ENCODE data around the gene SAFB. TPM values are rescaled to one million over a fixed set of nuclear protein-coding genes. Genes with fewer than 3 reads are reported as not detected.

SAFB gene
- polyA plus RNA-seq, 3 donors: 12.2 to 76.6 (median 23.1) TPM

GRCh38 chr19:5578097-5578846 lies 44.6 kb upstream of the SAFB start:
- H3K4me1 Mint-ChIP-seq: peaks cover 5% of the 10 kb centered on the region
- H3K4me1 ChIP-seq (ENCODE audit: control insufficient read depth in 1 of 2, insufficient read depth in 2 of 2, low read length in 2 of 2): no peaks in the 10 kb centered on the region
- DNase-seq: peak; percentile 29 to 51 (median 47)
- intact Hi-C loops (cut with micrococcal nuclease): no loop called here
- H3K4me3 Mint-ChIP-seq: no peak overlapping the region
- peak; percentile 99 for TF ChIP-seq CTCF (IDR thresholded peaks at IDR 0.05)
- no peaks in the 10 kb centered on the region for H3K79me2 ChIP-seq (ENCODE audit: insufficient read depth, low read length)
- H3K36me3 Mint-ChIP-seq: peaks cover 14 to 18% of the 10 kb centered on the region in 2 donors
- no peak overlapping the region for H2AFZ ChIP-seq (ENCODE audit: insufficient read depth, low read depth, low read length, poor library complexity, severe bottlenecking)
- WGBS (ENCODE audit: insufficient coverage): 12% methylated on average over 16 of the region's 28 CpGs
- H3K27ac ChIP-seq (ENCODE audit: low read depth in 1 of 2, low read length in 2 of 2): no peak overlapping the region
- H3K9me3 Mint-ChIP-seq: peaks cover 0 to 9% (median 5%) of the 10 kb centered on the region in 7 donors
- H3K9me3 ChIP-seq (replicated peaks in 1 of 2; ENCODE audit: control insufficient read depth in 1 of 2, insufficient read depth in 1 of 2, low read length in 2 of 2): no peaks in the 10 kb centered on the region
- H3K36me3 ChIP-seq (replicated peaks in 1 of 2; ENCODE audit: control insufficient read depth in 1 of 2, insufficient read depth in 2 of 2, low read length in 2 of 2): peaks cover 0 to 9% of the 10 kb centered on the region in 2 donors
- peak overlapping the region in 2 of 7 donors; percentile 58 to 60 for H3K27ac Mint-ChIP-seq
- H3K27me3 ChIP-seq (ENCODE audit: control insufficient read depth in 2 of 2, insufficient read depth in 2 of 2, low read length in 2 of 2): no peaks in the 10 kb centered on the region
- no peaks in the 10 kb centered on the region for H4K20me1 ChIP-seq (ENCODE audit: insufficient read depth, low read length)
- H3K4me2 ChIP-seq (replicated peaks; ENCODE audit: extremely low read depth, low read length, poor library complexity, severe bottlenecking): no peak overlapping the region
- peaks cover 0 to 3% (median 2%) of the 10 kb centered on the region in 3 donors for H3K27me3 Mint-ChIP-seq (ENCODE audit: low read depth in 3 of 3)
- no peak overlapping the region for H3K4me3 ChIP-seq (replicated peaks in 1 of 3; ENCODE audit: low read depth in 2 of 3, low read length in 3 of 3)
- H3K9ac ChIP-seq (ENCODE audit: insufficient read depth, low read length, poor library complexity, severe bottlenecking): no peak overlapping the region

- no peak for DNase-seq
- peaks cover 0 to 12% of the 10 kb centered on the region in 2 donors for H3K36me3 ChIP-seq (replicated peaks in 1 of 2; ENCODE audit: control insufficient read depth in 1 of 2, insufficient read depth in 2 of 2, low read length in 2 of 2)
- H3K4me3 ChIP-seq (replicated peaks in 1 of 3; ENCODE audit: low read depth in 2 of 3, low read length in 3 of 3): no peak overlapping the region
- H3K4me3 Mint-ChIP-seq: no peak overlapping the region
- intact Hi-C loops (cut with micrococcal nuclease): no loop called here
- peaks cover 5% of the 10 kb centered on the region for H3K4me1 Mint-ChIP-seq
- H3K9me3 ChIP-seq (replicated peaks in 1 of 2; ENCODE audit: control insufficient read depth in 1 of 2, insufficient read depth in 1 of 2, low read length in 2 of 2): no peaks in the 10 kb centered on the region
- no peak overlapping the region for H3K4me2 ChIP-seq (replicated peaks; ENCODE audit: extremely low read depth, low read length, poor library complexity, severe bottlenecking)
- no peaks in the 10 kb centered on the region for H3K79me2 ChIP-seq (ENCODE audit: insufficient read depth, low read length)
- no peak overlapping the region for H3K9ac ChIP-seq (ENCODE audit: insufficient read depth, low read length, poor library complexity, severe bottlenecking)
- H3K36me3 Mint-ChIP-seq: peaks cover 14 to 24% of the 10 kb centered on the region in 2 donors
- WGBS (ENCODE audit: insufficient coverage): 93% methylated on average over 5 of the region's 6 CpGs
- H2AFZ ChIP-seq (ENCODE audit: insufficient read depth, low read depth, low read length, poor library complexity, severe bottlenecking): no peak overlapping the region
- H4K20me1 ChIP-seq (ENCODE audit: insufficient read depth, low read length): peaks cover 2% of the 10 kb centered on the region
- H3K4me1 ChIP-seq (ENCODE audit: control insufficient read depth in 1 of 2, insufficient read depth in 2 of 2, low read length in 2 of 2): no peaks in the 10 kb centered on the region
- H3K27ac ChIP-seq (ENCODE audit: low read depth in 1 of 2, low read length in 2 of 2): no peak overlapping the region
- TF ChIP-seq CTCF (IDR thresholded peaks at IDR 0.05): no peak
- H3K27me3 ChIP-seq (ENCODE audit: control insufficient read depth in 2 of 2, insufficient read depth in 2 of 2, low read length in 2 of 2): no peaks in the 10 kb centered on the region
- peaks cover 0 to 9% (median 5%) of the 10 kb centered on the region in 7 donors for H3K9me3 Mint-ChIP-seq
- peak overlapping the region in 1 of 7 donors; percentile 57 for H3K27ac Mint-ChIP-seq
- H3K27me3 Mint-ChIP-seq (ENCODE audit: low read depth in 3 of 3): peaks cover 0 to 3% (median 2%) of the 10 kb centered on the region in 3 donors
Measured at GRCh38 chr19:5579286-5579685, 43.6 kb upstream of the SAFB start.

Data from CD14-positive monocyte (primary cell).